ENCODE measurements around the gene MIB2. TPM values are rescaled to one million over a fixed set of nuclear protein-coding genes. Genes with fewer than 3 reads are reported as not detected.

MIB2 gene
- total RNA-seq, 1 donor: 58.7 TPM

- TF ChIP-seq CTCF (IDR thresholded peaks at IDR 0.05; ENCODE audit: insufficient read depth, low read depth, low read length): no peak
- no peak for DNase-seq (ENCODE audit: low read depth)
- no peak overlapping the region for H3K4me3 ChIP-seq (ENCODE audit: low read depth, low read length)
These were observed 62.6 kb downstream of the MIB2 start for GRCh38 chr1:1677718-1678580.

GRCh38 chr1:1678581-1679380 is 63.5 kb downstream of the MIB2 start:
- DNase-seq (ENCODE audit: low read depth): no peak
- TF ChIP-seq CTCF (IDR thresholded peaks at IDR 0.05; ENCODE audit: insufficient read depth, low read depth, low read length): peak; percentile 22
- H3K4me3 ChIP-seq (ENCODE audit: low read depth, low read length): no peak overlapping the region

Other genes starting within 250 kb of the MIB2 start
- 94.1 and 116 TPM in 2 replicates for gene AURKAIP1, start 240.3 kb upstream of the MIB2 start, total RNA-seq
- gene CCNL2, start 216.2 kb upstream of the MIB2 start, total RNA-seq: 94.7 and 130 TPM in 2 replicates
- gene MRPL20, start 208.2 kb upstream of the MIB2 start, total RNA-seq: 85.5 and 96.6 TPM in 2 replicates
- 0.43 and 1.6 TPM in 2 replicates for gene ANKRD65, start 194.2 kb upstream of the MIB2 start, total RNA-seq
- gene VWA1, start 179.8 kb upstream of the MIB2 start, total RNA-seq: 5.6 and 6.8 TPM in 2 replicates
- gene ATAD3C, start 165.8 kb upstream of the MIB2 start, total RNA-seq: under 0.01 and 0.32 TPM in 2 replicates
- 17.3 and 20.0 TPM in 2 replicates for gene ATAD3B, start 143.7 kb upstream of the MIB2 start, total RNA-seq
- 32.9 and 36.7 TPM in 2 replicates for gene ATAD3A, start 103.3 kb upstream of the MIB2 start, total RNA-seq
- gene TMEM240, start 74.9 kb upstream of the MIB2 start, total RNA-seq: 2.2 and 2.3 TPM in 2 replicates
- 58.7 and 68.6 TPM in 2 replicates for gene SSU72, start 40.6 kb upstream of the MIB2 start, total RNA-seq
- 0.43 and 2.6 TPM in 2 replicates for gene FNDC10, start 15.4 kb upstream of the MIB2 start, total RNA-seq
- 6.5 and 11.0 TPM in 2 replicates for gene MMP23B, start 16.7 kb downstream of the MIB2 start, total RNA-seq
- gene CDK11B, start 43.5 kb downstream of the MIB2 start, total RNA-seq: 5.2 and 6.0 TPM in 2 replicates
- 31.2 and 32.8 TPM in 2 replicates for gene SLC35E2B, start 77.3 kb downstream of the MIB2 start, total RNA-seq
- 18.1 and 20.9 TPM in 2 replicates for gene CDK11A, start 108.9 kb downstream of the MIB2 start, total RNA-seq
- 44.0 and 48.6 TPM in 2 replicates for gene NADK, start 163.0 kb downstream of the MIB2 start, total RNA-seq

Measured in fibroblast of villous mesenchyme (primary cell).